IPS-18c (cell line): ENCODE data around the gene CLIC4.
"Not testable (repeated sequence)": the region's sequence is repeated elsewhere in the genome, so short reads cannot be mapped to it uniquely, and the experiment has no call there.

Experiments used
- H3K4me3 ChIP-seq: 2 replicates; pipeline ENCODE4 v1.7.0; 2013; ENCODE audit warnings: low read depth, mild to moderate bottlenecking, low read length, moderate library complexity; ENCODE audit not compliant: insufficient read depth
- H3K9me3 ChIP-seq: one replicate; pipeline ENCODE4 v1.6.1; 2013; ENCODE audit warnings: mild to moderate bottlenecking, low read length, moderate library complexity; ENCODE audit not compliant: control insufficient read depth, insufficient read depth

Gene CLIC4

DNA sequence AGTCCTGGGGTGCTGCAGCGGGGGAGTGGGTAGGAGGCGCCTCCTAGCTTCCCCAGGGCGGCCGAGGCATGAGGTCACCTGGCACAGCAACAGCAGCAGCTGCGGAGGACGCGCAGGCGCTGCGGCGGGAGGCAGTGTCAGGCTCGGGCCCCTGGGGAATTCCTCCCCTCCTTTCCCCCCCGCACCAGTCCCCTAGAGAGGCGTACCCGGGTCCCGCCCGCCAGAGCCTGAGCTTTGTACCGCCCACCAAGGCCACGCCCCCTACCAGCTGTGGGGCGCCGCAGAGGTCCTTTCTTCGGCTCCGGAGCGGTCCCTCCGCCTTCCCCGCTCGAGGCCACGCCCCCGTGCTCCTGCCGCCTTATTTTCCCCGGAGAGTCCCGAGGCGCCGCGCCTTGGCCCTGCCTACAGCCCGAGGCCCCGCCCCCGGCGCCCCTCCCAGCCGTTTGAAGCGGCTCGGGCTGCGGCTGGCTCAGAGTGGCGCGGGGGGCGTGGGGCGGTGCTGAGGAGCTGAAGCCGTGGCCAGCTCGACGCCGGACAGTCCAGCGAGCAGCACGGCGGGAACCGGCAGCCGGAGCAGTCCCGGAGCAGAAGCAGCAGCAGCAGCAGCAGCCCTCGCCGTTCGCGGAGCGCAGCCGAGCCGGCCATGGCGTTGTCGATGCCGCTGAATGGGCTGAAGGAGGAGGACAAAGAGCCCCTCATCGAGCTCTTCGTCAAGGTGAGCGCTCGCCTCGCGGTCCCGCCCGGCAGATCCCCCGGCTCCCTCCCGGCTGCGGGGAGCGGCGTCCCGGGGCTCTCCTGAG, at the start of gene CLIC4:
CLIC4 (plus strand) TSS at position 537 of the 800 bp plus-strand sequence; CDS start at position 644, 107 bp downstream.
- H3K4me3 ChIP-seq: peak within 1 kb of the TSS; percentile 59
- no peaks in the 10 kb centered on the region for H3K9me3 ChIP-seq

- H3K9me3 ChIP-seq: no peaks in the 10 kb centered on the region
- H3K4me3 ChIP-seq: no peak overlapping the region
Measured at GRCh38 chr1:24696041-24696755, 49.0 kb upstream of the CLIC4 start.

GRCh38 chr1:24696756-24697330, 48.4 kb upstream of the CLIC4 start:
- no peaks in the 10 kb centered on the region for H3K9me3 ChIP-seq
- H3K4me3 ChIP-seq: no peak overlapping the region

- H3K4me3 ChIP-seq, H3K9me3 ChIP-seq: not testable (repeated sequence)
Measured at GRCh38 chr1:24697453-24698001, 47.7 kb upstream of the CLIC4 start.

- H3K4me3 ChIP-seq, H3K9me3 ChIP-seq: not testable (repeated sequence)
Measured at GRCh38 chr1:24698326-24698725, 46.9 kb upstream of the CLIC4 start.

- Histone ChIP-seq H3K4me3 (no peak overlapping the region), H3K9me3 (no peaks in the 10 kb centered on the region)
Measured at GRCh38 chr1:24699628-24700027, 45.6 kb upstream of the CLIC4 start.

- Histone ChIP-seq H3K9me3 (no peaks in the 10 kb centered on the region), H3K4me3 (no peak overlapping the region)
Measured at GRCh38 chr1:24702511-24703293, 42.5 kb upstream of the CLIC4 start.

- Histone ChIP-seq H3K4me3 (no peak overlapping the region), H3K9me3 (no peaks in the 10 kb centered on the region)
Measured at GRCh38 chr1:24704411-24705259, 40.6 kb upstream of the CLIC4 start.

GRCh38 chr1:24705260-24706073, 39.8 kb upstream of the CLIC4 start:
- Histone ChIP-seq H3K9me3 (no peaks in the 10 kb centered on the region), H3K4me3 (no peak overlapping the region)

DNA sequence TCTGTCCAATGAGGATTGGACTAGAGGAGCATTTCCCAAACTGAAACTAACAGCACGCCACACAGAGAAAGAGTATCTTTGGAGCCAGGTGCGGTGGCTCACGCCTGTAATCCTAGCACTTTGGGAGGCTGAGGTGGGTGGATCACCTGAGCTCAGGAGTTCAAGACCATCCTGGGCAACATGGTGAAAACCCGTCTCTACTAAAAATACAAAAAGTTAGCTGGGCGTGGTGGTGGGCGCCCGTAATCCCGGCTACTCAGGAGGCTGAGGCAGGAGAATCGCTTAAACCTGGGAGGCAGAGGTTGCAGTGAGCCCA, 39.2 kb upstream of the CLIC4 start:
- not testable (repeated sequence) for H3K9me3 ChIP-seq, H3K4me3 ChIP-seq

DNA sequence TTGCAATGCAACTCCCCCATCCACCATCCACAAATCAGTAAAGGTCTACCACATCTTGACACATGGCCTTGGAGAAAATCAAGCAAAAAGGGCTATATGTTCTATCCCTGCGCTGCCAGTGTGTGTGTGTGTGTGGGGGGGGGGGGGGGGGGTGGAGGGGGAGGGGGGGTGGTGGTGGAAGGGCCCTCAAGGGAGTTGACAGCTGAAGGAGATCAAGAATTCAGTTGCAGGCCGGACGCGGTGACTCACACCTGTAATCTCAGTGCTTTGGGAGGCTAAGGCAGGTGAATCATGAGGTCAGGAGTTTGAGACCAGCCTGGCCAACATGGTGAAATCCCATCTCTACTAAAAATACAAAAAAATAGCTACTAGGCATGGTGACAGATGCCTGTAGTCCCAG, 37.6 kb upstream of the CLIC4 start:
- no peaks in the 10 kb centered on the region for H3K9me3 ChIP-seq

GRCh38 chr1:24708938-24709337, 36.3 kb upstream of the CLIC4 start:
- no peak overlapping the region for H3K4me3 ChIP-seq
- no peaks in the 10 kb centered on the region for H3K9me3 ChIP-seq

More for the DNA sequence above, 37.6 kb upstream of the CLIC4 start:
- H3K4me3 ChIP-seq: no peak overlapping the region

GRCh38 chr1:24709791-24710441, 35.3 kb upstream of the CLIC4 start:
- Histone ChIP-seq H3K4me3 (no peak overlapping the region), H3K9me3 (no peaks in the 10 kb centered on the region)

DNA sequence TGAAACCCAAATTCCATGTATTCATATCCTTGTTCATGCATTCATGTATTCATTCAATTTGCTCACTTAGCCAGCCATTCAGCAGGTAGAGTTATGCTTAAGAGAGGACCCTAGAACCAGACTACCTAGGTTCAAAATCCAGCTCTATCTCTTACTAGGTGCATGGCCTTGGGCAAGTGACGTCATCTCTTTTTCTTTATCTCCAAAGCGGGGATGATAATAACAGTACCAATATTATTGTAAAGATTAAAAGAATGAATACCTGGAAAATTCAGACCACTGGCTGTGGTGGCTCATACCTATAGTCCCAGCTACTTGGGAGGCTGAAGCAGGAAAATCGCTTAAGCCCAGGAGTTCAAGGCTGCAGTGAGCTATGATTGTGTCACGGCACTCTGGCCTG, 33.9 kb upstream of the CLIC4 start:
- no peaks in the 10 kb centered on the region for H3K9me3 ChIP-seq

DNA sequence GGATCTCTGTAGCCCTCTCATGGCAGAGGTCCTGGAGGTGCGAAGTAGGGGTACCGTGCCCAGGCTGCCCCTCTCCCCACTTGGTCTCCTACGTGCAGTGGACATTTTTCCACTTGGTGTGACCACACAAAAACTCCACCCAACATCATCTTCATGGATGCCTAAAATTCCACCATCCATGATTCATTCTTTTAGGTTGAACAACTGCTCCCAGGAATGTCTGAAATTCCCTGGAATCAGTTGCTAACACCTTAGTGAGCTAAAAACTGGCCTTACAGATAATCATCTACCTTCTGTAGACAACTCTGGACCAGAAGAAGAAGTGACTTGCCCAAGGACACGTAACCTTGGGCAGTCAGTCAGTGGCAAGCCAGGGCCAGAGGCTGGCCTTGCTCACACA, 32.1 kb upstream of the CLIC4 start:
- H3K9me3 ChIP-seq: no peaks in the 10 kb centered on the region
- H3K4me3 ChIP-seq: no peak overlapping the region

More for the DNA sequence above, 33.9 kb upstream of the CLIC4 start:
- no peak overlapping the region for H3K4me3 ChIP-seq
